PC-3 (cell line): ENCODE measurements around the gene APBA2. TPM values are rescaled to one million over a fixed set of nuclear protein-coding genes. Genes with fewer than 3 reads are reported as not detected.

ENCODE experiments used
- ATAC-seq: fragments of 200-7000 bp; cut with Tn5 transposase; 2 replicates; pipeline ENCODE4 v1.9.1; 2020; ENCODE audit warnings: mild to moderate bottlenecking, moderate library complexity
- BruUV-seq: library from RNA; stranded (reverse); fragments of 400-500 nt; replicated peaks from 2 replicates; lab custom pipeline; 2021; lab: Mats Ljungman, UMichigan
- CTCF ChIA-PET: fragments of 300-600 bp; sonication (Branson Sonifier 250); formaldehyde crosslinking; loops from one replicate; lab custom pipeline; 2022; ENCODE audit warnings: antibody characterized with exemption; lab: Charles Lee
- POLR2A ChIA-PET: fragments of 300-600 bp; sonication (Branson Sonifier 250); formaldehyde crosslinking; loops from one replicate; lab custom pipeline; 2022; ENCODE audit warnings: antibody characterized with exemption; ENCODE audit not compliant: unreplicated experiment; lab: Charles Lee
- DNase-seq: peaks from one replicate; pipeline ENCODE4 v3.0.0-alpha.2; 2015
- H2AFZ ChIP-seq: fragments of 300-600 bp; sonication (generic); 2 replicates; pipeline ENCODE4 v1.6.0; 2016; ENCODE audit warnings: antibody characterized with exemption, low read length
- H3F3A ChIP-seq: fragments of 300-600 bp; sonication (generic); one replicate; pipeline ENCODE4 v1.6.0; 2017; ENCODE audit warnings: antibody characterized with exemption, low read length, control low read depth, mild to moderate bottlenecking; ENCODE audit not compliant: unreplicated experiment
- H3K27ac ChIP-seq: fragments of 300-600 bp; sonication (generic); 2 replicates; pipeline ENCODE4 v1.5.1; 2016; ENCODE audit warnings: mild to moderate bottlenecking, low read length
- H3K27me3 ChIP-seq: fragments of 300-600 bp; sonication (generic); 2 replicates; pipeline ENCODE4 v1.6.1; 2016; ENCODE audit warnings: low read length, mixed read lengths
- H3K36me3 ChIP-seq: fragments of 300-600 bp; sonication (generic); 2 replicates; pipeline ENCODE4 v1.6.1; 2016; ENCODE audit warnings: low read depth, mixed run types, low read length, mixed read lengths
- H3K4me1 ChIP-seq: fragments of 300-600 bp; sonication (generic); 2 replicates; pipeline ENCODE4 v1.5.1; 2016; ENCODE audit warnings: low read length; ENCODE audit not compliant: insufficient read depth
- H3K4me2 ChIP-seq: fragments of 300-600 bp; sonication (generic); 2 replicates; pipeline ENCODE4 v1.6.0; 2016; ENCODE audit warnings: low read length
- H3K4me3 ChIP-seq: fragments of 300-600 bp; sonication (generic); 2 replicates; pipeline ENCODE4 v1.5.1; 2016; ENCODE audit warnings: mild to moderate bottlenecking, low read length, mixed read lengths
- H3K79me2 ChIP-seq: fragments of 300-600 bp; sonication (generic); 2 replicates; pipeline ENCODE4 v1.6.1; 2017; ENCODE audit warnings: low read length, mixed read lengths
- H3K9ac ChIP-seq: fragments of 300-600 bp; sonication (generic); 2 replicates; pipeline ENCODE4 v1.6.0; 2016; ENCODE audit warnings: mild to moderate bottlenecking, low read length
- H3K9me2 ChIP-seq: fragments of 300-600 bp; sonication (generic); replicated peaks from 2 replicates; pipeline ENCODE4 v1.6.1; 2016; ENCODE audit warnings: mixed run types, low read length, mixed read lengths
- H3K9me3 ChIP-seq: fragments of 300-600 bp; sonication (generic); 2 replicates; pipeline ENCODE4 v1.6.1; 2016; ENCODE audit warnings: low read length, mixed read lengths
- H4K20me1 ChIP-seq: fragments of 300-600 bp; sonication (generic); 2 replicates; pipeline ENCODE4 v1.6.1; 2016; ENCODE audit warnings: low read length, mixed read lengths
- CTCF ChIP-seq: fragments of 300-600 bp; sonication (generic); conservative IDR thresholded peaks from 2 replicates; pipeline ENCODE4 v1.5.1; 2017; ENCODE audit warnings: antibody characterized with exemption, low read depth, mild to moderate bottlenecking, low read length
- EZH2 ChIP-seq: fragments of 300-600 bp; sonication (generic); IDR thresholded peaks from one replicate; pipeline ENCODE4 v1.6.1; 2017; ENCODE audit warnings: antibody characterized with exemption, mild to moderate bottlenecking, low read length; ENCODE audit not compliant: unreplicated experiment
- EZH2phosphoT487 ChIP-seq: fragments of 300-600 bp; sonication (generic); IDR thresholded peaks from 2 replicates; pipeline ENCODE4 v1.6.1; 2018; ENCODE audit warnings: mild to moderate bottlenecking, antibody characterized with exemption, low read length, borderline replicate concordance
- intact Hi-C: fragments of 100-400 bp; cut with micrococcal nuclease; formaldehyde crosslinking; loops from 2 replicates; pipeline ENCODE4 v1.9.0; 2023
- total RNA-seq: library from RNA; depleted of rRNA; stranded (reverse); fragments of >200 nt; gene quantifications from 2 replicates; pipeline ENCODE4 v1.2.3, GENCODE V29; 2014

APBA2 gene
- total RNA-seq, 1 experiment from 2014 or later: 61.7 TPM

DNA sequence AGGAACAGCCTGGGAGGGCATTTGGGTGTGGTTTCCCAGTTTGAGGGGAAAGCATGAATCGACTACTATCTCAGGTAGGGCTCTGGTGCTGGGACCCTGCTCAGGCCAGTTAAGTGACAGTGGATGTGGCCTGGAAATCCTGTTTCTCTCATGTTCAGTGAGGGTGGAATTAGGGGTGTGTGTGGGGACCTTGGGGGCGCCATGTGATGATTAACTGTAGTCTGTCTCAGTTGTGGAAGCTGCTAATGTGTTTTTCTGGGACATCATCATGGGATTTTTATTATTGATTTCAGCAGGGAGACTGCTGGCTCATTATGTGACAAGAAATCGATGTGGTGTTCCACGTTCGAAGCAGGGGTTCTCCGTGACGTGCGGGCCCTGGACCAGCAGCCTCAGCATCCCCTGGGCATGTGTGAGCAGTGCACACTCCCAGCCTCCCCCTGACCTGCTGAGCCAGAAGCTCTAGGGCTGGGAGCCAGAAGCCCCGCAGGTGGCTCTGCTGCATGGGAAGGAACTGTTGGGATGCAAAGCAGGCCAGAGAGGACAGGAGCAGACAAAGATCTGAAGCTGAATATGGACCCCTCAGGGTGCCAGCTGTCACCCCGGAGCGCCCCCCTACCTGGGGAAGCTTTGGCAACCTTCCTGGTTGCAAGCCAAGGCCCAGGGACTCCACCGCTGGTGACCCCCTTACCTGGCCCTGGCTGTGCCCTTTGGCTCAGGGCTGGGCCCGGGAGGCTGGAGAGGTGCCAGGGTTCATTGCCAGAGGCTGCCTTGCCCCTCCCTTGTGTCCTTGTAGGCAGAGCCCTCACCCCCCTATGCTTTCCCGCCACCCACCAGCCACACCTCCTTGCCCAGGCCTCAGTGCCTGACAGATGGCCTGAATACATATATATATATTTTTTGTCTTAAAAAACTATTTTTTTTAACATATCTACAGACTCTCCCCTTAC lies 149.8 kb downstream of the APBA2 start:
- H3K79me2 ChIP-seq: no peaks in the 10 kb centered on the region
- no peaks in the 10 kb centered on the region for H3K27me3 ChIP-seq
- H2AFZ ChIP-seq: no peak overlapping the region
- no peak overlapping the region for H3K4me3 ChIP-seq
- ChIA-PET POLR2A (no interaction called here), CTCF (no interaction called here)
- no peak overlapping the region for H3K9ac ChIP-seq
- H4K20me1 ChIP-seq: no peaks in the 10 kb centered on the region
- H3F3A ChIP-seq: no peaks in the 10 kb centered on the region
- H3K4me2 ChIP-seq: no peak overlapping the region
- TF ChIP-seq EZH2 (no peak), CTCF (no peak), EZH2phosphoT487 (no peak)
- DNase-seq: no peak
- BruUV-seq: no TSS peak
- H3K9me2 ChIP-seq: no peaks in the 10 kb centered on the region
- no peak overlapping the region for H3K27ac ChIP-seq
- intact Hi-C loops: no loop called here
- H3K9me3 ChIP-seq: no peaks in the 10 kb centered on the region
- no peak for ATAC-seq
- no peaks in the 10 kb centered on the region for H3K36me3 ChIP-seq
- H3K4me1 ChIP-seq: no peaks in the 10 kb centered on the region

DNA sequence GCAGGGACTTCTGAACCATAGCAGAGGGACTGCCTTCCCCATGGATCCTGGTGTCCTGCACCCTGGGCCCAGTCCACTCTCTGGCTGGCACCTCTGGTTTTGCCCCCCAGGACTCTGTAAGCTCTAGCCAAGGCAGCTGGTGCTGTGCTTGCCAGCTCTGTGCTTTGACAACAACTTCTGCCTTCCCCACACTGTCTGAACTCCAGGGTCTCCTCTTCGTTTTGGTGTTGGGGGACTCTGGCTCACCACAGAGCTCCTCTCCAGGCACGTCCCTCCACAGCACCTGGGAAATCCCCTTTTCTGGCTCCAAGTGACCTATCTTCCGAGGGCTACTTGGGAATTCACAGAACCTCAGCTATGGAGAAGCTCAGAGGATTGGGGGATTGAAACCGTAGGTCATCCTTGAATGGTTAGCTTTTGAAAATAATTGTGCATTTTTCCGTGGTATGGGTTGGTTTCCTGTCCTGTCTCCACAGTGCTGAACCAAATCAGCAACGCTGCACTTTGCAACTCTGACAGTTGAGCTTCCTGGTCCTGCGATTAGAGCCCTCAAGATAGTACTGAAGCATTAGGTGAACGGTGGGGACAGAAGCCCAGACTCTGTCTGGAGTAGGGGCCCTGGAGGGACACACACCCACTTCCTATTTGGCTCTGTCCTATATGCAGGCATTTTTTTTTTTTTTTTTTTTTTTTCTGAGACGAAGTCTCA lies 152.4 kb downstream of the APBA2 start:
- H3K9me3 ChIP-seq: no peaks in the 10 kb centered on the region
- H3K9me2 ChIP-seq: no peaks in the 10 kb centered on the region
- H3K9ac ChIP-seq: no peak overlapping the region
- no peak overlapping the region for H3K4me3 ChIP-seq
- ATAC-seq (no peak), DNase-seq (no peak)
- POLR2A ChIA-PET: no interaction called here
- intact Hi-C loops: no loop called here
- no peaks in the 10 kb centered on the region for H3K36me3 ChIP-seq
- no peaks in the 10 kb centered on the region for H3K79me2 ChIP-seq
- H3K27me3 ChIP-seq: no peaks in the 10 kb centered on the region
- TF ChIP-seq EZH2 (no peak), EZH2phosphoT487 (no peak), CTCF (no peak)
- H3F3A ChIP-seq: no peaks in the 10 kb centered on the region
- H3K4me2 ChIP-seq: no peak overlapping the region
- H3K4me1 ChIP-seq: no peaks in the 10 kb centered on the region
- no TSS peak for BruUV-seq
- CTCF ChIA-PET: interaction anchor here (0.5 kb wide), 1 partner anchor 103 kb away, joined by 7 read pairs; no protein-coding TSS in a partner anchor
- no peaks in the 10 kb centered on the region for H4K20me1 ChIP-seq
- no peak overlapping the region for H3K27ac ChIP-seq
- no peak overlapping the region for H2AFZ ChIP-seq
